DND-41 (cell line): Measurements from ENCODE around the gene DDX52.

Source experiments
- ATAC-seq: fragments of 200-7000 bp; cut with Tn5 transposase; 3 replicates; pipeline ENCODE4 v1.9.1; 2021; ENCODE audit warnings: low read depth; ENCODE audit not compliant: insufficient read depth
- DNase-seq: peaks from one replicate; pipeline ENCODE4 v3.0.0-alpha.2; 2020
- H2AFZ ChIP-seq: 2 replicates; pipeline ENCODE4 v1.6.0; 2012; ENCODE audit warnings: low read depth, low read length
- H3K27ac ChIP-seq: 2 replicates; pipeline ENCODE4 v1.5.1; 2012; ENCODE audit warnings: low read length, inconsistent platforms
- H3K27me3 ChIP-seq: fragments of 200-600 bp; sonication (generic); 2 replicates; pipeline ENCODE4 v1.6.0; 2012; ENCODE audit warnings: low read length, mild to moderate bottlenecking, inconsistent platforms; ENCODE audit not compliant: insufficient read depth, poor library complexity
- H3K36me3 ChIP-seq: 2 replicates; pipeline ENCODE4 v1.5.1; 2012; ENCODE audit warnings: low read length, inconsistent platforms; ENCODE audit not compliant: insufficient read depth
- H3K4me1 ChIP-seq: 2 replicates; pipeline ENCODE4 v1.5.1; 2012; ENCODE audit warnings: mild to moderate bottlenecking, low read length; ENCODE audit not compliant: insufficient read depth
- H3K4me2 ChIP-seq: 2 replicates; pipeline ENCODE4 v1.6.0; 2012; ENCODE audit warnings: mild to moderate bottlenecking, moderate library complexity, low read length, inconsistent platforms; ENCODE audit not compliant: insufficient read depth
- H3K4me3 ChIP-seq, 2 experiments: fragments of 200-600 bp in 1 of 2; shearing (Covaris generic) in 1 of 2; 2 replicates each; pipeline ENCODE4 v1.5.1; 2012 to 2016; ENCODE audit warnings: inconsistent platforms in 2 of 2, low read length in 2 of 2, mild to moderate bottlenecking in 2 of 2, low read depth in 1 of 2, moderate library complexity in 1 of 2
- H3K79me2 ChIP-seq: 2 replicates; pipeline ENCODE4 v1.6.0; 2012; ENCODE audit warnings: low read length, inconsistent platforms; ENCODE audit not compliant: insufficient read depth
- H3K9ac ChIP-seq: 2 replicates; pipeline ENCODE4 v1.6.0; 2012; ENCODE audit warnings: low read depth, mild to moderate bottlenecking, inconsistent platforms, low read length, moderate library complexity
- H3K9me3 ChIP-seq: 2 replicates; pipeline ENCODE4 v1.5.1; 2012; ENCODE audit warnings: low read length, moderate library complexity, mild to moderate bottlenecking, inconsistent platforms; ENCODE audit not compliant: insufficient read depth, severe bottlenecking
- H4K20me1 ChIP-seq: 2 replicates; pipeline ENCODE4 v1.6.0; 2012; ENCODE audit warnings: low read length; ENCODE audit not compliant: insufficient read depth
- EZH2 ChIP-seq: IDR thresholded peaks from 3 replicates; pipeline ENCODE4 v1.6.1; 2012; ENCODE audit warnings: borderline replicate concordance, low read depth, mild to moderate bottlenecking, moderate library complexity, low read length, inconsistent platforms; ENCODE audit not compliant: severe bottlenecking
- TF ChIP-seq, protein P1 (sequence below): IDR thresholded peaks from 2 replicates; pipeline ENCODE4 v1.5.1; 2012; ENCODE audit warnings: borderline replicate concordance, low read length, moderate library complexity, mild to moderate bottlenecking; ENCODE audit not compliant: poor library complexity, severe bottlenecking; ENCODE audit errors: extremely low read depth

Gene DDX52

DNA sequence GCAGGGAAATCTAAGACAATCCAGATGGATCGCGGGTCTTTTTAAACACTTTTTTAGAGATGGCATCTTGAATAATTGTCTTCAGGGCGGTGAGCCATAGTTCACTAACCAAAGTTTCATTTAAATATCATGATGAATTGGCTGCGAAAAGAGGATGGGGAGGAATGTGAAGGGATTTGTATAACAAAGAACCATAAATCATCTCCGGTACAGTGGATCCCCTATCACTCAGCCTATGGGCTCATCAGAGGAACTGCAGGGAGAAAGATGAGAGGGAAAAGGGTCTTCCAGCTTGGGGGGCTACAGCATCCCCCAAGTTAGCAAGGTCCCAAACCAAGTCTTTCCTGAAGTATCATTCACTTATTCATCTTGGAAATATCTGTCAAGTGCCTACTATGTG lies 16.7 kb upstream of the DDX52 start:
- DNase-seq = no peak
- H4K20me1 ChIP-seq = no peaks in the 10 kb centered on the region
- no peak overlapping the region for H3K27ac ChIP-seq
- ATAC-seq = no peak
- no peaks in the 10 kb centered on the region for H3K79me2 ChIP-seq
- H3K9ac ChIP-seq = no peak overlapping the region
- peaks cover 20% of the 10 kb centered on the region for H3K27me3 ChIP-seq
- H3K9me3 ChIP-seq = no peaks in the 10 kb centered on the region
- no peak overlapping the region for H3K4me2 ChIP-seq
- no peak for TF ChIP-seq EZH2
- TF ChIP-seq, protein P1, sequence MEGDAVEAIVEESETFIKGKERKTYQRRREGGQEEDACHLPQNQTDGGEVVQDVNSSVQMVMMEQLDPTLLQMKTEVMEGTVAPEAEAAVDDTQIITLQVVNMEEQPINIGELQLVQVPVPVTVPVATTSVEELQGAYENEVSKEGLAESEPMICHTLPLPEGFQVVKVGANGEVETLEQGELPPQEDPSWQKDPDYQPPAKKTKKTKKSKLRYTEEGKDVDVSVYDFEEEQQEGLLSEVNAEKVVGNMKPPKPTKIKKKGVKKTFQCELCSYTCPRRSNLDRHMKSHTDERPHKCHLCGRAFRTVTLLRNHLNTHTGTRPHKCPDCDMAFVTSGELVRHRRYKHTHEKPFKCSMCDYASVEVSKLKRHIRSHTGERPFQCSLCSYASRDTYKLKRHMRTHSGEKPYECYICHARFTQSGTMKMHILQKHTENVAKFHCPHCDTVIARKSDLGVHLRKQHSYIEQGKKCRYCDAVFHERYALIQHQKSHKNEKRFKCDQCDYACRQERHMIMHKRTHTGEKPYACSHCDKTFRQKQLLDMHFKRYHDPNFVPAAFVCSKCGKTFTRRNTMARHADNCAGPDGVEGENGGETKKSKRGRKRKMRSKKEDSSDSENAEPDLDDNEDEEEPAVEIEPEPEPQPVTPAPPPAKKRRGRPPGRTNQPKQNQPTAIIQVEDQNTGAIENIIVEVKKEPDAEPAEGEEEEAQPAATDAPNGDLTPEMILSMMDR = no peak
- no peak overlapping the region for H3K4me3 ChIP-seq
- no peaks in the 10 kb centered on the region for H3K36me3 ChIP-seq
- no peaks in the 10 kb centered on the region for H3K4me1 ChIP-seq
- no peak overlapping the region for H2AFZ ChIP-seq

DNA sequence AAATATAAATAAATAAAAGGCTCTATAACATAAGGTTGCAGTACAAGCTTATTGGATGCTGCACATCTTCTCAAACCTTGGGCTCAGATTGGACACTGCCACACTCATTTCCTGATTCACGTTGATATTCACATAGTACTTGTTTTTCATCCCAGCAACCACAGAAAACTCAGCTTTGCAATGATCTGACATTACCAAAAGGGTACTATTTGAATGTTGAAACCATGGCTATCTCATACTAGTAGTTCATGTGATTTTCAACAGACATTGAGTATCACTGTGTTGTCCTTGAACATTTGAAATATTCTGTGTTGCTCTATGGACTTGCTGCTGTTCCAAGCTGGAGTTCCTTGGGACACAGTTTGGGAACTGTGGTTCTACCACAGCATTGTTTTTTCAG lies 14.0 kb upstream of the DDX52 start:
- H3K9me3 ChIP-seq = no peaks in the 10 kb centered on the region
- H3K4me2 ChIP-seq = no peak overlapping the region
- ATAC-seq (no peak), DNase-seq (no peak)
- H2AFZ ChIP-seq = no peak overlapping the region
- H3K4me1 ChIP-seq = no peaks in the 10 kb centered on the region
- H3K27ac ChIP-seq = no peak overlapping the region
- no peaks in the 10 kb centered on the region for H3K79me2 ChIP-seq
- no peak overlapping the region for H3K9ac ChIP-seq
- H3K4me3 ChIP-seq = no peak overlapping the region
- H4K20me1 ChIP-seq = no peaks in the 10 kb centered on the region
- TF ChIP-seq, protein P1 = no peak
- TF ChIP-seq EZH2 = no peak
- H3K27me3 ChIP-seq = peaks cover 20% of the 10 kb centered on the region
- no peaks in the 10 kb centered on the region for H3K36me3 ChIP-seq

DNA sequence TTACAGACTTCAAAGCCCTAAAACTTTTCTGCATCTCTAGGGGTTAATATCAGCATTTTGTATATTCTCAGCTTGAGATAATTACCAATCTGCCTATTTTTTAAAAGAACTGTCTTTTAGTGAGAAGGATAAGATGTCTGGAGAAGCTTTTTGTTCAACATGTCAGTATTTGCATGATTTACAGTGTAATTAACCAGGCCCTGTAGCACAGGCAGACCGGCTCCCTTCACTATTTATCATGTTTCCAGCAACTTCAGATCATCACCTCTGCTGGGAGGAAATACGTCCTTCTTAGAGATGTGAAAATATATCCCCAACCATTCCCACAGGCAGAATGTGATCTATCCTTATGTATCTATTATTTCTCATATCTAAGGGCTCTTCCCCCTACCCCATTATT lies 8.6 kb upstream of the DDX52 start:
- no peak for TF ChIP-seq EZH2
- TF ChIP-seq, protein P1 = no peak
- H2AFZ ChIP-seq = no peak overlapping the region
- H3K9me3 ChIP-seq = no peaks in the 10 kb centered on the region
- no peaks in the 10 kb centered on the region for H3K79me2 ChIP-seq
- H3K9ac ChIP-seq = no peak overlapping the region
- H4K20me1 ChIP-seq = no peaks in the 10 kb centered on the region
- DNase-seq (no peak), ATAC-seq (no peak)
- H3K27ac ChIP-seq = no peak overlapping the region
- no peaks in the 10 kb centered on the region for H3K4me1 ChIP-seq
- no peaks in the 10 kb centered on the region for H3K36me3 ChIP-seq
- peaks cover 33% of the 10 kb centered on the region for H3K27me3 ChIP-seq
- no peak overlapping the region for H3K4me3 ChIP-seq
- no peak overlapping the region for H3K4me2 ChIP-seq

DNA sequence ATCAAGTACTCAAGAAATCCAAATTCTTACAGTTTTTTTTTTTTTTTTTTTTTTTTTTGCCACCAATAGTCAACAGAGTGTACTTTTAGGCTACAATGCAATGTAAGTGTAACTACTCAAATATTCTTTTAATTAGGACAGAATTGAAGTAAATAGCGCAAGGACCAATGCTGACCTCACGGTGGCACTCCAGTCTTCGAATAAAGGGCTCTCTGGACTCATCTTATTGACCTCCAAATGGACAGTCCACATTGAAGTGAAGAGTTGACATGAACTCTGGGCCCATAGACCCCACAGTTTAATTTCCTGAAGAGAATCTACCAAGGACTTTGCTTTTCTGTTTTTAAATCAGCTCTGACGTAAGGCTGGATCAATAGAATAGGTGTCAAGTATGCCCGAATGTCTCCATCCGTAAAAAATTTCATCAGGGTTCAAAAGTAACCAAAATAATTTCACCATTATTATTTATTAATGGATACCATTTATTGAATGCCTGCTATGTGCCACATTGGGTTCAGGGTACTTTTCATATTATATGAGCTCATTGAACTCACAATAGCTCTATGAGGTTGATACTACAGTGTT lies 7.3 kb upstream of the DDX52 start:
- no peaks in the 10 kb centered on the region for H4K20me1 ChIP-seq

More for the DNA sequence above, 7.3 kb upstream of the DDX52 start:
- no peak for TF ChIP-seq EZH2
- TF ChIP-seq, protein P1 = peak; percentile 12
- ATAC-seq (no peak), DNase-seq (no peak)
- H3K4me2 ChIP-seq = no peak overlapping the region
- no peaks in the 10 kb centered on the region for H3K36me3 ChIP-seq
- H2AFZ ChIP-seq = no peak overlapping the region
- H3K4me3 ChIP-seq = no peak overlapping the region
- H3K27ac ChIP-seq = no peak overlapping the region
- H3K9me3 ChIP-seq = no peaks in the 10 kb centered on the region
- no peak overlapping the region for H3K9ac ChIP-seq
- H3K79me2 ChIP-seq = no peaks in the 10 kb centered on the region
- no peaks in the 10 kb centered on the region for H3K4me1 ChIP-seq
- H3K27me3 ChIP-seq = peaks cover 45% of the 10 kb centered on the region
